ENCODE data around the gene PLCH2.

GRCh38 chr1:2538376-2538775, 62.3 kb downstream of the PLCH2 start:
- TF ChIP-seq CTCF (IDR thresholded peaks at IDR 0.05 in 2 of 3, conservative IDR thresholded peaks at IDR 0.05 in 1 of 3; ENCODE audit: control insufficient read depth in 2 of 3, extremely low read depth in 1 of 3, insufficient read depth in 1 of 3, low read depth in 3 of 3, low read length in 3 of 3) (no peak), KDM1A (IDR thresholded peaks at IDR 0.05; ENCODE audit: borderline replicate concordance) (no peak), RB1 (IDR thresholded peaks at IDR 0.05; ENCODE audit: borderline replicate concordance) (no peak)

Data from GM12878 (cell line).